Measurements from ENCODE around the gene CDH9.
"Not testable (repeated sequence)": the region's sequence is repeated elsewhere in the genome, so short reads cannot be mapped to it uniquely, and the experiment has no call there.

The CDH9 gene

DNA sequence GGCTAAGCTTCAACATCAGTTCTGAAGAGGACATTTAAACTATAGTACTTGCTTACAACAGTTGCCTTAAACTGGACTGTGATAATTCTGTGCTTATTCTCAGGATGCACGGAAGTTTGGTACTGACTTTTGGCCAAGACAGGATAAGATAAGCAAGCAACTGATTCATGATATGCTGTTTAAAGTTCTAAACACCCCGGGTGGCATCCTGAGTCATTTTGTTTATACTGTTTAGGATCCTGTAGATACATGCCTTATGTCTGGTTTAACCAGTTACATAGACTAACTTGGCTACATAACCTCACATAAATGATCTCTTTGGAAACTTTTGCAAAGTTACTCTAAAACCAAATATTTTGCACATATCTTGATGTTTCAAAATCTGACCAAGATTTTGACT, 95.9 kb downstream of the CDH9 start:
- no peak for DNase-seq

DNA sequence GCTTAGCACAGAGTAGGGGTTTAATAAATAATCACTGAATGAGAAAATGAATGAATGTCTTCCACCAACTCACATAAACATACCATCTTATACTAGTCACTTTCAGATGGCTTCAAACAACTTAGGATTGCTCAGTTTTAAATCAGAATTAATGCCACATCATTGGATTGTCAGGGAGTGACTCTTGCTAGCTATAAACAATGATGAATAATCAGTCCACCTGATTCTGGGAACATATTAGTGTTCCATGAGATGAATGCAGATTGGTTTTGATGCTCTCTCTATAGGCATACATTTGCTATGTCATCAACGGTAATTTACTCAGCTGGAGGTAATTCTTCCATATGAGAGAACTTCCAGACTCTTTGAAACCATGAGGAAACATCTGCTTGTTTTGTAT, 97.4 kb downstream of the CDH9 start:
- DNase-seq, result peak; percentile 61

DNA sequence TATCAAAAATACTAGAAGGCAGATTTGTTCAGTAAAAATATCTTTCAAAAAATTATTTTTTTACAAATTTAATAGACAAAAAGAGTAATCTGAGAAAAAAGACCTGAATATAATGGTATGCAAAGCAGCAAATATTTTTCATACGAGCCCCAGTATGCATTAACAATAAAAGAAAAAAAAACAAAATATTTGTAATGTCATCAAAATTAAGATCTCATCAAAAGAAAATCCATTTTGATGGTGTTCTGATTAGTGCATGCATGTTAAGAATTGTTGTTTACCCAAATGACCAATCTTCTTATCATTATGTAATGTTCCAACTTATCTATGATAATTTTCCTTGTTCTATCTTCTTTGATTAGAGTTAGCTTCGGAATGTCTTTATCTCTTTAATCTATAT, 106.1 kb downstream of the CDH9 start:
- no peak for DNase-seq

DNA sequence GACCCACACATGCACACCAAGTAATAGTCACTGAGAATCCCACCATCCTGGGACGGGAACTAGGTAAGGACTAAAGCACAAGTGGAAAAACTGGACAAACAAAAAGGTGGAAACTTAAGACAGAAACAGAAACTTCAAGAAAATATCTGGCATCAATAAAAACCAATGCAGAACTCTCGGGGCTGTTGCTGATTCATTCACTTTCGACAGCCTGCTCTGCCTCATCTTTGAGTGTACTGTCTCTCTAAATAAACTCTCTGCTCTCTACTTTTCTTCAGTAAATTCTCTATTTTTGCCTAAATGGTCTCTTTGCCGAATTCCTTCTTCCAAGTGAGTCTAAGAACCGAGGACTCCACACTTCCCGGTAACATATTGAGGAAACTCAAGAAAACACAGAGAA, 116.9 kb downstream of the CDH9 start:
- no peak for DNase-seq

DNA sequence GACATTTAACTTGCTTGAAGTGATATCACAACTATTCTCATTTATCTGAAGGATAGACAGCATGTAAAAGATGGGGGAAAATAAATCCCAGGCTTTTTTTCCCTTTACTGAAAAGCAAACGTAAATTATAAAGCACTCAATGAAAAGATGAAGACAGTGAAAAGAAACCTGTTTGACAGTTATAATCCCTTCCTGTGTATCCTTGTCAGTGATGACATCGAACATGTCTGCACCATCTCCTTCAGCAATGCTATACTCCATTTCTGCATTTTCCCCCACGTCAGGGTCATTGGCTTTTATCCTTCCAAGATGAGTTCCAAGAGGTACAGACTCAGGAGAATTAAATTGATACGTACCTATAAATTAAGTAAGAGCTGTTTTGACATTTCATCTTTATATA, 134.9 kb downstream of the CDH9 start:
- DNase-seq, result no peak

DNA sequence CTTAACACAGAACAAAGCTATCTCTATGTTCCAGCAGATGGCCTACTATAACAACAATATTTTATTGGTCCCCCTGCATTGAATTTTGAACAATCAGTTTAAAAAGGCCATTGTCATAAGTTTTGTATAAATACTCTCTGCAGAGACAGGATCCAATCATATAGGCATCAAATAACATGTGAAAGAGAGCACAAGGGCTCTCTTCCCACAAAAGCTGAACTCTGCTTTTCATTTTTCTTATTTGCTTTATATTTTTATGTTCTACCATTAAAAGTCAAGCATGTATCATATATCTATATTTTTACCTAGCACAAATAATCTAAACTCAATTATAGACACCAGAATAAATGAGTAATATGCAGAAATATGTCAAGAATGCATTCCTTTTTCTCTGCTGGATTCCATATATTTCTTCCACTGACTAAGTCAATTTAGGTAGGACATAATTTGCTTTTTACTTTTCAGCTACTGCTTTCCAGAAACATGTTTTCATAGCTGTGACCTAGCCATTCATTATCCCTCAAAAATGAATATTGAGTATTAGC, 143.6 kb downstream of the CDH9 start:
- no peak for DNase-seq

DNA sequence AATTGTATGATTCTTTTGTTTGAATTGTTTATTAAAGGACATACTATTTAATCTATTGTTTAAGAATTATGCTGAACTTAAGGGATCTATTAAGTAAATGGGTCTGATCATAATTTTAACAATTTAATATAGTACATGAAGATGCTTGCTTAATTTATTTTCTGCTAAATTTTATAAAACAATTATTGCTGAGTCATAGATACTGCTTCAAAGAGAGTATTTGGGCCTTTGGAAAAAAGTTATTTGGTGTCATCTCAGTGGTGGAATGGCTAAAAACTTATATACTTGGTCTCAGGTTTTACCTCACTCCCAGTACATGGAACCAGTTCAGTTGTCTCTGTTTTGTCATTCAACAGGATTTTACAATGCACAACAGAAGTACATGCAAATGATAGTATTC, 145.3 kb downstream of the CDH9 start:
- DNase-seq, result no peak

DNA sequence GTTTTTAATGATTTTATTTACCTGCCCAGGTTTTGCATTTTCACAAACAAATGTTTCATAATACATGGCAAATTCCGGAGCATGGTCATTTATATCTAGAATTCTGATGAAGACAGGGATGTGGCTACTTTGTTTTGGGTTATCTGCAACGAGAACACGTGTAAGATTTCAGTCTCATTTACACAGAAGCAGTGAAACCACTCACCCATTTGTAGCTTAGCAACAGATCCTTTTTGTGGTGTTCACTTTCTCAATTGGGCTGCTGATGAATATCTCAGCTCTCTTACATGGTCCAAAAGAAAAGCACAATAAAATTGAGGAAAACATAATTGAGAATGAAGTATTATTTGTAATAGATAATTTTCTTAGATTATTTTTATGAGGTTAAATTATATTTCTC, 148.6 kb downstream of the CDH9 start:
- DNase-seq, result peak; percentile 52

DNA sequence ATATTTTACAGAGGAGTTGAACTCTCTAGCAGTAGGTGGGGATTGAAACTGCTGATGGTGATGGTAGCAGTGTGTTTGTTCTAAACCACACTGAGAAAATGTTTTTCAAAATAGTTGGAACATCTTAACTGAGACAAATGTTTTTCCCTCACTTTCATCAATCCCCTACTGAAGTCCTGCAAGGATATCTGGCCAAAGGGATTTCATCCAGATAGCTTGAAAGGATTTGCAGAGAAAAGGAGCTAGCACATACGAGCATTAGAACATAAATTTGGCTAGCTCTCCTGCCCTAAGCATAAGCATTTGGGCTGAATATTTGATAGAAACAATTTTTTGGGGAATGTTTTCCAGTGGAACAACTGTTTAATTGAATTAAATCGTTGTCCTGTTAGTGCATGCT, 153.9 kb downstream of the CDH9 start:
- DNase-seq, result no peak

DNA sequence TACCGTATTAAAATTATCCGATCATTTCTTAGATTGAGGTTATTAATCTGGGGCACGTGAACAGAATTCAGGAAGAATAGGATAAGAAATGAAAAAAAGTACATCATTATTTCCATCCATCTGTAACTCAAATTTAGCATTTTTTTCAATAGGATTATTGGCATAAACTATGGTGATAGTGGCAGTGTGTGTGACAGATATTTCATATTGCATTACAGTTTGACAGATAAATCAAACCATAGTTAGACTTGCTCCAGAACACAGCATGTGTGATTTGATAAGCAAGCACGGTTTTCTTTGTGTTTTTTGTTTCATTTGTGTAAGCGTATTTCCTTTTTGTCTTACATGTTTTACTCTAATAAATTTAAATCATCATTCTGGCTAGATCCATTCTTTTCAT, 155.0 kb downstream of the CDH9 start:
- no peak for DNase-seq

DNA sequence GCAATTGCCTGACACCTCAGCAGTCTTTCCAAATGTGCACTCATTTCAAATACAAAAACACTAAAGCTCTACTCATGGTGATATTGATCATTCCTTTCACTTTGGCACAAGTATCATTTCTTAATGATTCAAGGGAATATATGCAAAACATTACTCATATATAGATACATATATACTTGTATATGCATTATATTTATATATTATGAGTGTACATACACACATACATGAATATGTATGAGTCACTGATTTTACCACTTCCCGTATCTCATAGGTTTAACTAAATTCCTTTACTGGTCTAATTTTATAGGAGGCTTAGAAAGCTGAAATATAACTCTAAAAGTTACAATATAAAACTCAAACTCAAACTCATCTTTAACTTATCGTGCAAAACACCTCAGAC, 156.5 kb downstream of the CDH9 start:
- no peak for DNase-seq

DNA sequence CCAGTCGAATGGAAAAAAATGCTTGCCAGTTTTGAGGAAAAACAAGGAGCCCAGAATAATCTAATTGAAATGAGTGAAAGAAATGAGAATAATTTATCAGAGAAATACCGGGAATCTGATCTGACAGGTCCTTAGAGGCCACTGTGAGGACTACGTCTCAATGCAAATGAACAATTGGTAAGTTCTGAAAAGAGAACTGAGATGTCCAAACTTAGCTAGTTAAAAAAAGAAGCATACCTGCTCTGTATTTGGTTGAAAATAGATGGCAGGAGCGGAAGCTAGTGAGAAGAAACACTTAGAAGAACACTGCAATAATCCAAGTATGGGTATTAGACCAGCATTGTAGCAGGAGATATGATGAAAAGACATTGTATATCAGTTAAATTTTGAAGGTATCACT, 161.2 kb downstream of the CDH9 start:
- no peak for DNase-seq

DNA sequence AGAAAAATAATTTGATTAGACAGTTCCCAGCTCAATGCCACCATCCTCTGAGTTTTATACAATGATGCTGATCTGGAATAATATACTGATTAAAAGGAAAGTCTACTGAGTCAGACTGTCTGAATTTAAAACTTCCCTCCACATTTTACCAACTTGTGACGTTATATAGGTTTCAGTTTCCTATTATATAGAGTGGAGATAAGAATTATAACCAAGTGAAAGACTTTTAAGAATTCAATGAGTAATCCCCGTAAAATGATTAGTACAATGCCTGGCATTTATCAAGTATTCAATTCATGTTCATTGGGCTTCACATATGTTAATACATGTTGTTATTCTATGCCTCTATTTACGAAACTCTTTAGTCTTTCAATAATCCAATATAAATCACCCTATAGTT, 166.0 kb downstream of the CDH9 start:
- DNase-seq, result no peak

DNA sequence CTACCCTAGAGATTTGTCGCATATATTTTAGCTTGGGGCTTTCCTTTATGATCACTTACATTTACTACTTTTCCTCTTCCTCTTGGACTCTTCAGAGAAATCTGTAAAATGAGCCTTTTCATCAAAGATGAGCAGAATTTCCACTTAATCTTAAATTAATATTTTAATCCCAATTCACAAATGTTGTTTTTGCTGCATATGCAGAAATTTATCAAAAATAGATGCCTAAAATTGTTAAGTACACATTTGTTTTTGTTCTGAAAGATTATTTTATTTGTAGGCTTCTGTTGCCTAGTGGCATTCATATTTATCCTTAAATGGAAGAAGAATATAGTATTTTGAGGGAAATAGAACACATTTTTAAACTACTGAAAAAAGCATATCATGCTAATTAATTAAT, 168.6 kb downstream of the CDH9 start:
- DNase-seq, result no peak

DNA sequence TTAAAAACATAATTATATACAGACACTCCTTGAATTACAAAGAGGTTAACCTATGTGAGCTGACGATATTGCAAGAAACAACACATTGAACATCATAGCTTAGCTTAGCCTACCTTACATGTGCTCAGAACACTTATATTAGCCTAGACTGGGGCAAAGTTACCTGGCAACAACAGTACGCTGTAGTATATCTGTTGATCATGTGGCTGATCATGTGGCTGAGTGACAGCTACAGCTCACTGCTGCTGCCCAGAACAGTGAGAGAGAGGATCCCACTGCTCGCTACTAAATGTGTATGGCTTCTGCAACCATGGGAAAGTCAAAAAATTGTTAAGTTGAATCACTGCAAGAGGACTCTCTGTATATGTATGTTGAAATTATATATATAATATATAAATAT, 169.9 kb downstream of the CDH9 start:
- DNase-seq, result no peak

DNA sequence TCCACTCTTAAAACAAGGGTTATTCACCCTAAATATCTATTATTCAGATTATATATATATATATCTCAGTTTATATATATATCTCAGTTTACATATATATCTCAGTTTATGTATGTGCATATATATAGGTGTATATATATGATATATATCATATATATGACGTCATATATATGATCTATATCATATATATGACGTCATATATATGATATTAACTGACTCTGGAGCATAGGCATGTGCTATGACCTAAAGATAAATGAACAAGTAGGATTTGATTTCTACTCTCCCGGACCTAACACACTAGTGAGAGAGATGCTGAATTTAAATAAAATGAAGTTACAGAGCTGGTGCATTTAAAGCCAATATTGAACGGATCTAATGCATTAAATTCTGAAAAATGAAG, 174.3 kb downstream of the CDH9 start:
- DNase-seq, result no peak

DNA sequence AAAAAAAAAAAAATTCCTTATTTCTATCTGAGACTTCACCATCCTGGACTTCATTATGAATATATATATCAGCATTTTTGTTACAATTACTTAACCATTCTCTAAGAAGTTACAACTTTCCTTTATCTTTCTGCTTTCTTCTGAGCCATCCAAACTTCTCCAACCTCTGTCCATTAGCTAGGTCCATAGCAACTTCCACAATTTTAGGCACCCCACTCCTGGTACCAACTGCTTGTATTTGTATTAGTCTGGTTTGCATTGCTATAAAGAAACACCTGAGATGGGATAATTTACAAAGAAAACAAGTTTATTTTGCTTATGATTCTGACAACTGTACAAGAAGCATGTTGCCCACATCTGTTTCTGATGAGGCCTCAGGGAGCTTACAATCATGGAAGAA, 182.1 kb downstream of the CDH9 start:
- no peak for DNase-seq

DNA sequence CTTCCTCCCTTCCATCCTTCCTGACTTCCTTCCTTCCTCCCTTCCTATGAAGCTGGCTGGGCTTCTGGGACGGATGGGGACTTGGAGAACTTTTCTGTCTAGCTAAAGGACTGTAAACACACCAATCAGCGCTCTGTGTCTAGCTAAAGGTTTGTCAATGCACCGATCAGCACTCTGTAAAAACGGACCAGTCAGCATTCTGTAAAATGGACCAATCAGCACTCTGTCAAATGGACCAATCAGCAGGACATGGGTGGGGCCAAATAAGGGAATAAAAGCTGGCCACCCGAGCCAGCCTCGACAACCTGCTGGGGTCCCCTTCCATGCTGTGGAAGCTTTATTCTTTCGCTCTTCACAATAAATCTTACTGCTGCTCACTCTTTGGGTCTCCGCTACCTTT, 185.9 kb downstream of the CDH9 start:
- not testable (repeated sequence) for DNase-seq

DNA sequence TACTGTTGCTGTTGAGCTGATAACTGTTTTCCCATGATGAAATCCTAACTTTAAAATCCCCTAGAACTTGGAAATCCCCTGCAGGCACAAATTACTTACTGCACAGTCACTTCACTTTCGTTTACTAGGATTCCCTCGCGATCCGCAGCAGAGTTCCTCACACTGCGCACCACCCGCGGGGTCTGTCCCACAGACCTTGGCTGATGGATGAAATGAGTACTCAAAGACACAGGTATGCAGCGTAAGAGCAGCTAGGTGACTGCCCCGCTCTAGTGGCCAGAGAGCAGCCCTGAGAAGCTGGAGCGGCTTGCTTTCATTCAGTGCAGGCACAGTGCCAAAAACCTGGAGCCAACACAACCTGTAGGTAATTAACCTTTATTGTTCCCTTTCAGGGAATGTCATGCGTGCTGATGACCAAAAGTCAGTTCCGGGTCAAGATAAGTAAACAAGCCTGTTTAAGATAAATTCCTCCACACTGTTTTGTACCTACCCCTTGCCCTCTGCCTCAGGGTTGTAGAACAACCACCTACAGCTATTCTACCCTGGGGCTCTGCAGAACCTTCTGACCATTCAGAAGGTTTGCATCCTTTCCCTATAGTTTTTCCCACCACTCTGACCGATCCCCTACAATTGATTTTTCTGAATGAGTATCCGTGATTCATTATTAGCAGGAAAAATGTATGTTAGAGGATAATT, 191.2 kb downstream of the CDH9 start:
- no peak for DNase-seq

DNA sequence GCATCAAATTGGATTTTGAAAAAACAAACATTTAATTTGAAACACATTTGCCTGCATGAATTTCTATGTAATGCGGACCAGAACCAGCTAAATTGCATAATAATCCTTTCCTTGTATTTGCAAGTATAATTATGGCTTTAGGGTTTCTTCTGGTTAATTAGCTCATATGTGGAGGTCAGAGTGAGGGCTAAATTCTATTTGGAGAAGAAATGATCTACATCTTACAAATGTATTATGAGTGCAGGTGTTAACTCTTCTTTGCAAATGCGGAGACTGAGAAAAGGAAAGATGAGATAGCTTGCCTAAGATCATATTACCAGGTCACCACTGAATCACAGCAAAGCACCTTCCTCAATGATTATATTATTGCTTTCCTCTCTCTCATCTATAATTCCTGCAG, 194.7 kb downstream of the CDH9 start:
- no peak for DNase-seq

DNA sequence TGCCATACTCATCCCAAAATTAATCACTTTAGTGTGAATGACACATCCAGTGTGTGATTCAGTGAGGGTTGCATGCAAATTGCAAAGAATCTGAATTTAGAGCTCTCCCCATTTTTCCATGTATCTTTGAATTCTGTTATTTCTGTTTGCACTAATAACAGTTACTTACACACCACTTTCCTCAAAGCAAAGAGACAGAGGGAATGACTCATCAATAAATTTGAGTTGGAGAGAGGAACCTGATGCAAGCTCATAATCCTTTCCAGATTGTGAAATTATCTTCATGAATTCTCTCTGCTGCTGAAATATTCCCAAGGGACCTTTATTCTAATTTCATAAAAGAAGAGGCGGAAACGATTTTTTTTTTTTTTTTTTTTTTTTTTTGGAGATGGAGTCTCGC, 204.8 kb downstream of the CDH9 start:
- no peak for DNase-seq
